22Rv1 (cell line): ENCODE measurements around the gene ITIH2.
"Not testable (repeated sequence)": the region's sequence is repeated elsewhere in the genome, so short reads cannot be mapped to it uniquely, and the experiment has no call there.

Experiments
- ZFX ChIP-seq: fragments of 450-650 bp; IDR thresholded peaks from 2 replicates; pipeline ENCODE4 v1.6.1; 2017; ENCODE audit warnings: antibody characterized with exemption, borderline replicate concordance
- TF ChIP-seq, protein P1 (sequence below): fragments of 450-650 bp; IDR thresholded peaks from 2 replicates; pipeline ENCODE4 v1.5.1; 2017; ENCODE audit warnings: mild to moderate bottlenecking

DNA sequence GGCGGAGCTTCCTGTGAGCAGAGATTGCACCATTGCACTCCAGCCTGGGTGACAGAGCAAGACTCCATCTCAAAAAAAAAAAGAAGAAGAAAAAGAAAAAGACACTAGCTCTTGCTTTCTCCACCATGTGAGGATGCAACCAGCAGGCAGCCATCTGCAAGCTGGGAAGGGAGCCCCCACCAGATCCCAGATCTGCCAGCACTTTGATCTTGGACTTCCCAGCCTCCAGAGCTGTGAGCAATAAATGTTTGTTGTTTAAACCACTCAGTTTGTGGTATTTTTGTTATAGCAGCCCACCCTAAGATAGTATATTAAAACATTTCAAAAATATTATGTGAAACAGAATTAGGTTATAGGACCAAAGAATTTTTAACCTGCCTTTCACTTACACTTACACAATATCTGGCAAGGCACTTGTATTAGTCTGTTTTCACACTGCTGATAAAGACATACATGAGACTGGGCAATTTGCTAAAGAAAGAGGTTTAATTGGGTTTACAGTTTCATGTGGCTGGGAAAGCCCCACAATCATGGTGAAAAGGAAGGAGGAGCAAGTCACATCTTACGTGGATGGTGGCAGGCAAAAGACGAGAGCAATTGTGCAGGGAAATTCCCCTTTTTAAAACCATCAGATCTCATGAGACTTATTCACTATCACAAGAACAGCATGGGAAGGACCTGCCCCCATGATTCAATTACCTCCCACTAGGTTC, 12.1 kb upstream of the ITIH2 start:
- TF ChIP-seq, protein P1, sequence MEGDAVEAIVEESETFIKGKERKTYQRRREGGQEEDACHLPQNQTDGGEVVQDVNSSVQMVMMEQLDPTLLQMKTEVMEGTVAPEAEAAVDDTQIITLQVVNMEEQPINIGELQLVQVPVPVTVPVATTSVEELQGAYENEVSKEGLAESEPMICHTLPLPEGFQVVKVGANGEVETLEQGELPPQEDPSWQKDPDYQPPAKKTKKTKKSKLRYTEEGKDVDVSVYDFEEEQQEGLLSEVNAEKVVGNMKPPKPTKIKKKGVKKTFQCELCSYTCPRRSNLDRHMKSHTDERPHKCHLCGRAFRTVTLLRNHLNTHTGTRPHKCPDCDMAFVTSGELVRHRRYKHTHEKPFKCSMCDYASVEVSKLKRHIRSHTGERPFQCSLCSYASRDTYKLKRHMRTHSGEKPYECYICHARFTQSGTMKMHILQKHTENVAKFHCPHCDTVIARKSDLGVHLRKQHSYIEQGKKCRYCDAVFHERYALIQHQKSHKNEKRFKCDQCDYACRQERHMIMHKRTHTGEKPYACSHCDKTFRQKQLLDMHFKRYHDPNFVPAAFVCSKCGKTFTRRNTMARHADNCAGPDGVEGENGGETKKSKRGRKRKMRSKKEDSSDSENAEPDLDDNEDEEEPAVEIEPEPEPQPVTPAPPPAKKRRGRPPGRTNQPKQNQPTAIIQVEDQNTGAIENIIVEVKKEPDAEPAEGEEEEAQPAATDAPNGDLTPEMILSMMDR: not testable (repeated sequence)
- not testable (repeated sequence) for TF ChIP-seq ZFX
